Subcutaneous adipose tissue (tissue), 4 donors: Measurements from ENCODE around the gene KRTAP9-1. TPM values are rescaled to one million over a fixed set of nuclear protein-coding genes. Genes with fewer than 3 reads are reported as not detected.

ENCODE experiments used
- CTCF ChIP-seq: fragments of 450-650 bp; IDR thresholded peaks from one replicate; pipeline ENCODE4 v1.5.1; 2016; ENCODE audit warnings: low read depth, mild to moderate bottlenecking, control low read depth, antibody characterized with exemption, moderate library complexity
- total RNA-seq, 4 donors: library from RNA; depleted of rRNA; stranded (reverse); fragments of >200 nt; gene quantifications; one replicate each; pipeline ENCODE4 v1.1.0, GENCODE V29; 2016

The KRTAP9-1 gene
- total RNA-seq, 4 donors from 2014 or later = not detected

- no peak for TF ChIP-seq CTCF
Observed at GRCh38 chr17:41186872-41187271, 2.8 kb upstream of the KRTAP9-1 start.

GRCh38 chr17:41190328-41190727, 641 bp downstream of the KRTAP9-1 start:
- no peak for TF ChIP-seq CTCF

DNA sequence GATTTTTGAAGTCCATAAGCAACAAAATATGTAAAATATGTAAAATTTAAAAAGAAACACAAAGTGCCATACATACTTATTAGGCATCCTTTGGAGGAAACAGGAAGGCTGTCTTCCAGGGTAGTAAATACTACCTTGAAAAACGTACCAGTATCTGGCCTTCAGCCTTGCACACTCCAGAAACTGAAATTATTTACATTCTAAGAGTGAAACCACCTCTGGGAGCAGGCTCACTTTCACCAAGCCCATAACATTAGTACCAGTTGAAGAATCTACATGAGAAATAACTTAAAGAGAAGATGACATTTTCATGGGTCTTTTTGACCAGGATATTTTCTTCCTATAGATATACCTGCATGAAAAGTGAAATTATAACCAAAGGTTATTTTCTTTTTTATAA, 6.4 kb downstream of the KRTAP9-1 start:
- no peak for TF ChIP-seq CTCF

DNA sequence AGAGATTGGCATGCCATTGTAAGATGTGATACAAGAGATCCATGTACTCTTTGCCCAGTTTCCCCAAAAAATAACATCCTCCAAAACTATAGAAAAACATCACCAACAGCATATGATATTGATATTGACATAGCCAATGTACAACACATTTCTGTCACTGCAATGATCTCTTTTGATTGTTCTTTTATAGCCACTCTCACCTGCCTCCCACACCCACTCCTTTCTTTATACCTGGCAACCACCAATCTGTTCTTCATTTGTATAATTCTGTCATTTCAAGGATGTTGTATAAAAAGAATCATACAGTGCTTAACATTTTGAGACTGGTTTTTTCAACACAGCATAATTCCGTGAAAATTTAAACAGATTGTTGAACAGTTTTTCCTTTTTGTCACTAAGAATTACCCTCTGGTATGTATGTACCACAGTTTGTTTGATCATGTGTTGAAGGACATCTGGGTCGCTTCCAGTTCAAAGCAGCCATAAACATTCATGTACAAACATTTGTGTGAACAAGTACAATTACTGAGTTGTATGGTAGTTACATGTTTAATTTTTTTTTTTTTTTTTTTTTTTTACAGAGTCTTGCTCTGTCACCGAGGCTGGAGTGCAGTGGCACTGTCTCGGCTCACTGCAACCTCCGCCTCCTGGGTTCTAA, 9.9 kb downstream of the KRTAP9-1 start:
- TF ChIP-seq CTCF = no peak

DNA sequence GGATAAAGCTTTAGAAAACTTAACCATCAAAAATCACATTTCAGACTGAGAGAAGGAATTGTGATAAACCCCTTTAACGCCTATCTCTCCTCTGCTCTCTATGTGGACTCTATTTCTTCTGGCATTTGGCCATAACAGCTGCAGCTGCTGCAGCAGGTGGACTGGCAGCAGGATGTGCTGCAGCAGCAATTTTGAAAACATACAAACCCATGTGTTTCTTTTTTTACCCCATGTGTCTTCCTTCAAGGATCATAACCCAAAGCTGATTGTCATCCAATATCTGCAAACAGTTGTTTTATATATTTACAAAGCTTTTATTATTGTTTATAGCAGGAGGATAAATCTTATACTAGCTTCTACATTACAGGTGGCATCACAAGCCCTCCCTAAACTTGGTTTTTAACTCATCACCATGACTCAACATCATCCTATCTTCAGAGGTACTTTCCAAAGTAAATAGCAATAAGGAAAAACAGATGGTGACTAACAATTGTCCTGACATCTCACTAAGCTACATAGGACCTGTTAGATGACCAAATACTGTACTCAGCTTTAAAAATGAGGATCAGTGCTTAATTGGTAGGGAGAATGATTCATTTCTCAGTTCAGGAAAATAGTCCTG, 22.3 kb downstream of the KRTAP9-1 start:
- no peak for TF ChIP-seq CTCF

DNA sequence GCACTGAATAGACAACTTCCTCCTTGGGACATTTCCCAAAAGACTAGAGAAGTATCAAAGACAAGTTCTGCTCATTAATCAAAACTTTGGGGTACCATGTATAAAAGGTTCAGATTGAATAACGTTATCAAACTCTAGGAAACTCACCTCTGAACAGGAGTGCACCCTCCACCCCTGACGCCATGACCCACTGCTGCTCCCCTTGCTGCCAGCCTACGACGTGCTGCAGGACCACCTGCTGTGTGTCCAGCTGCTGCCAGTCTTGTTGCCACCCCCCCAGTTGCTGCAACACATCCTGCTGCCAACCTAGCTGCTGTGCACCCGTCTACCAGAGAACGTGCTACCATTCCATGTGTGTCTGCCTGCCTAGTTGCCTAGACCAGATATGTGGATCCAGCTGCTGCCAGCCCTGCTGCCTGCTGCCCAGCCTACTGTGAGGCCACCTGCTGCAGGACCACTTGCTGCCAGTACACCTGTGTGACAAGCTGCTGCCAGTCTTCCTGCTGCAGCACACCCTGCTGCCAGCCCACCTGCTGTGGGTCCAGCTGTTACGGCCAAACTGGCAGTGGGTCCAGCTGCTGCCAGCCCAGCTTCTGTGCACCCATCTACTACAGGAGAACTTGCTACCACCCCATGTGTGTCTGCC, 23.0 kb downstream of the KRTAP9-1 start:
- TF ChIP-seq CTCF = no peak

DNA sequence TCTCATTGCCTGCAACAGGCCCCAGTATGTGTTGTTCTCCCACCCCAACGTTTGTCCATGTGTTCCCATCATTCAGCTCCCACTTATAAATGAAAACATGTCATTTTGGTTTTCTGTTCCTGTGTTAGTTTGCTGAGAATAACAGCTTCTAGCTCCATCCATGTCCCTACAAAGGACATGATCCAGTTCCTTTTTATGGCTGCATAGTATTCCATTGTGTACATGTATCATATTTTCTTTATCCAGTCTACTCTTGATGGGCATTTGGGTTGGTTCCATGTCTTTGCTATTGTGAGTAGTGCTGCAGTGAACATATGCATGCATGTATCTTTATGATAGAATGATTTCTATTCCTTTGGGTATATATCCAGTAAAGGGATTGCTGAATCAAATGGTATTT, 26.0 kb downstream of the KRTAP9-1 start:
- no peak for TF ChIP-seq CTCF
